Measurements from ENCODE around the gene ITGAV. TPM values are rescaled to one million over a fixed set of nuclear protein-coding genes. Genes with fewer than 3 reads are reported as not detected.

Gene ITGAV
- total RNA-seq, 1 experiment from 2014 or later, result 104 TPM

DNA sequence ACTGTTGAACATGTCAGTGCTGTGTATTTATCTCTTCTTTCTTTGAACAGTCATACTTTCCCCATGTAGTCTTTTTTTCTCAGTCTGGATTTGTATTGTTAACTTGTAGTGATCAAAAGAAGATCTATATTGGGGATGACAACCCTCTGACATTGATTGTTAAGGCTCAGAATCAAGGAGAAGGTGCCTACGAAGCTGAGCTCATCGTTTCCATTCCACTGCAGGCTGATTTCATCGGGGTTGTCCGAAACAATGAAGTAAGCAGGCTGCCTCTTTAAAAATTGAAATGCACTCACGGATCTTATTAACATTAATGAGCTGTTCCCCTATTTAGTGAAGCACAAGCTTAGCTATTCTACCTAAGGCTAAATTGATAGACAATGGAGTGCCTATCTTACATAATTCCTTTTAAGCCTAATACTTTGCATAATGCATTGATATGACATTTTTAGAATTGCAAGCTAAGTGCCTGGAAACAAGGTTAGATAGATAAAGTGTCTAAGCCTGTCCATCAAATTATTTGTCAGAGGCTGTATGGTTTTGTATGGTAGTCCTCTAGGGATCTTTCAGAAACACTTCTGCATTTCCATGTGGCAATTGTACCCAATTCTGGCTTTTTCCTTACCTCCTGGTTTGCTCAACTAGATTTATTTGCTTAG, 74.7 kb downstream of the ITGAV start:
- DNase-seq (ENCODE audit: low read depth), result no peak

DNA sequence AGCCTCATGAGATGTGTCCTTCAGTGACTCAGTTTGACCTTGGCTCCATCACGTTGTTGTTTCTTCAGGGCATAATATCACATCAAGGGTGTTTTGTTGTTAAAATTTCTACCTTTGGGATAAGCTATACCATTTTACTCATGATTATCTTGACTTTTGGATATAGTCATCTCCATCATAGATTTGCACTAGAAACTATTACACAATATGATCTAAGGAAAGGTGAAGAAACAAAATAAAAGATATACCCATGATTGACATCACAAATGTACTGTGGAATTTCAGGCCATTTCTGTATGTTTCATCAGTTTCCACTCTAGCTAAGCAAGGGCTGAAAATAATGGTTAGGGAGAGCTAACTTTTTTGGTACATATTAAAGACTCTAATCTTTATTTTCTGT, 79.3 kb downstream of the ITGAV start:
- no peak for DNase-seq (ENCODE audit: low read depth)

DNA sequence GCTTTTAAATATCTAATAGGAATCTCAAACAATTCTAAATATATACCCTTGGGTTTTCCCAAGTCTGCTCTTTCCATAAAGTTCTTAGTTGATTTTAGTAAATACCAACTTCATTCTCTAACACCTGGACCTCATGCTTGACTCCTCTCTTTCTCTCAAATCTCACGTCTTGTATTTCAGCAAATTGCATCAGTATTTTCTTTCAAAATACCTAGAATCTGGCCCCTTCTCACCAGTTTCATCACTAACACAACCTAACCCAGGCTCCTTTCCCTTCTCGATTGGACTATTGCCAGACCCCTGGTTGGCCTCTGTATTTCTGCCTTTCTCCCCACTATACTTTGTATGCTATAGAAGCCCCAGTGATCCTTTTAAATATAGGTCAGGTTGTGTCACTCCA, 81.0 kb downstream of the ITGAV start:
- DNase-seq (ENCODE audit: low read depth), result no peak

DNA sequence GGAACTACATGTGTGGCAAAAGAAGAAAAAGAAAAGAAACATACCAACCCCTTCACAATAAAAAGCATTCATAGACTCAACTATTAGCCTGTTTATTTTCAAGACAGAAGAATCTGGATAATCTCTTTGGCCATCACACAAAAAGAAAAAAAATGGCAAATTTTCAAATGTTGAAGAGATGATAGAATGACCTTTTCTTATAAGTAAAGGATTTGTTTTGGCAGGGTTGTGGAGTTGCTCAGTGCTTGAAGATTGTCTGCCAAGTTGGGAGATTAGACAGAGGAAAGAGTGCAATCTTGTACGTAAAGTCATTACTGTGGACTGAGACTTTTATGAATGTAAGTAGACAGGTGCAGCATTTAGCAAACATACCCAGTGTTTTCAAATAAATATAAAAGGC, 85.5 kb downstream of the ITGAV start:
- DNase-seq (ENCODE audit: low read depth), result no peak

DNA sequence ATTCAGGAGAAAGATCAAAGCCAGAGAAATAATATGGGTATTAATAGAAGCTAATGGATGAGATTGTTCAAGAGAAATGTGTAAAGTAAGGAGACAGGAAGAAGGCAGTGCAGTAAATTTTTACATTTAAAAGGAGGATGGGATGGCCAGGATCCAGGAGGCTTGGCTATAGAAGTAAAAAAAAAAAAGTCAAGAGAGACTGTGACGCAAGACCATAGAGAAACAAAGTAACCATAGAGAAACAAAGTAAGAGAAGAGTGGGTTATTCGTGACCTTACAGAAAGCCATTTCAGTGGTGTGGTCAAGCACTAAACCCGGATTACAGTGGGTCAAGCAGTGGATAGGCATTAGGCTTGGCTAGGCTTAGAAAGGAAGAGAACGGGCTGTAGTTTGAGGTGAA, 93.5 kb downstream of the ITGAV start:
- DNase-seq (ENCODE audit: low read depth), result no peak

DNA sequence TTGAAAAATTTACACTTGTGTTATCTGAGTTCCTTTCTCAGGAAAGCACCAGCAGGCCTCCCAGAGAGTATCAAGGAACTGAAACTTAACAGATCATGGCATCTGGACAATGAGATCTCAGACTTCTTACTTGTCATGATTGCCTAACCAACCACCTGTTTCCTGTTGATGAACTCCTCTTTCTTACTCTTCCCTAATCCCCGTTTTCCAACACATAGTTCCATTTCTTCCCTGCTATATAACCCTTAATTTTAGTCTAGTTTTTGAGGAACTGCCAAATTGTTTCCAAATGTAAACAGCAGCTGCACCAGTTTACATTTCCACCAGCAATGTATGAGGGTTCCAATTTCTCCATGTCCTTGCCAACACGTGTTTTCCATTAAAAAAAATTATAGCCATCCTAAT, 98.0 kb downstream of the ITGAV start:
- peak; percentile 79 for DNase-seq (ENCODE audit: low read depth)

DNA sequence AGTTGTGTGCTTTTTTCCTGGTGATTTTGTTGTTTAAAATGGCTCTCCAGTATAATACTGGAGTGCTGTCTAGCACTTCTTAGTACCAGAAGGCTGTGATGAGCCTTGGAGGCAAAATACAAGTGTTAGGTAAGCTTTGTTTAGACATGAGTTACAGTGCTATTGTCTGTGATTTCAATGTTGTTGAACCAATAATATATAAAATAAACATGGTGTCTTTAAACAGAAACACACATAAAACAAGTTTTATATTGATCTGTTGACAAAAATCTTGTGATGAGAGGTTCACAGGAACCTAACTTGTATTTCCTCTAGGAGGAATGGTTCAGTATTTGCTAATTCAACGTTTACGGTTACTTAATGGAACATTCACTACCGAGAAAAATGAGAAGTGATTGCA, 99.0 kb downstream of the ITGAV start:
- DNase-seq (ENCODE audit: low read depth), result no peak

DNA sequence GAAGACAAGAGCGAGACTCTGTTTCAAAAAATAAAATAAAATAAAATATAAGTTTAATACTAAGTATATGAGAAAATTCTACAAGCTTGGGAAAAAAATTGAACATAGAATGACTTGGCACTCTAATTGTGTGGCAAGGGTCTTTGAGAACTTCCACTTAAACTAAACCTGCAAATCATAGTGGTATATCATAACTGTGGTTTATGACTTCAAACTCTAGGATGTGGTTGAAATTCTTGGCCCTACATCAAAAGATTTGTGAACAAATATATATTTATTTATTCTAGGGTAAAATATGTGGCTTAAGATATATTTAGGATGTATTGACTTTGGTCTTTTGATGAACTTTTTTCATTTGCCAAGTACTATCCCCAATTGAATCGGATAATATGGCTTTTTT, 100.9 kb downstream of the ITGAV start:
- peak; percentile 24 for DNase-seq (ENCODE audit: low read depth)

DNA sequence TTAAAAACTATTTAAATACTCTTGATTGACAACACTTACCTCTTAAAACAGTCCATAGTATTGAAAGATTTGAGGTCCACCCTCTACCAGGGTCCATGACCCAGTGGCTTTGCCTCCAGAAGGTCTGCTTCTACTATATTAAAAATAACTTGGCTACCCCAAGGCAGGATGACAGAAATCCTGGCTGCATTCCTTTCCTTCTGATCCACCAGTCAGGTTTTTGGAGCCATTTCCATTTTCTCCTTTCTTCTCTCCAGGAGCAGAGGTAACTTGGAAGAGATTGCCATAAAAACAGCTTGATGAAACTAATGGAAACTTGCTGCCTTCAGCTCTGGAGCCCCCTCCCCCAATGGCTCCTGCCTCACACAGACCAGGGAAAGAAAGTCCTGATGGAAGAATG, 101.4 kb downstream of the ITGAV start:
- no peak for DNase-seq (ENCODE audit: low read depth)

DNA sequence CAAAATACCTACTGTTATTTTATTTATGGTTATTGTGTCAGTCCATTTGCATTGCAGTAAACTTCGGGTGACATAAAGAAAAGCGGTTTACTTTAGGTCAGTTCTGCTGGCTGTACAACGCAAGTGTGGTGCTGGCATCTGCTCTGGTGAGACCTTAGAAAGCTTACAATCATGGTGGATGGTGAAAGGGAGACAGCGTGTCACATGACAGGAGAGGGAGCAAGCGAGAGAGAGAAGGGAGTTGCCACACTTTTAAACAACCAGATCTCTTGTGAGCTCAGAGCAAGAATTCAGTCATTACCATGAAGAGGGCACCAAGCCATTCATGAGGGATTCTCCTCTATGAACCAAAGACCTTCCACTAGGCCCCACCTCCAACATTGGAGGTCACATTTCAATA, 102.0 kb downstream of the ITGAV start:
- DNase-seq (ENCODE audit: low read depth), result no peak

DNA sequence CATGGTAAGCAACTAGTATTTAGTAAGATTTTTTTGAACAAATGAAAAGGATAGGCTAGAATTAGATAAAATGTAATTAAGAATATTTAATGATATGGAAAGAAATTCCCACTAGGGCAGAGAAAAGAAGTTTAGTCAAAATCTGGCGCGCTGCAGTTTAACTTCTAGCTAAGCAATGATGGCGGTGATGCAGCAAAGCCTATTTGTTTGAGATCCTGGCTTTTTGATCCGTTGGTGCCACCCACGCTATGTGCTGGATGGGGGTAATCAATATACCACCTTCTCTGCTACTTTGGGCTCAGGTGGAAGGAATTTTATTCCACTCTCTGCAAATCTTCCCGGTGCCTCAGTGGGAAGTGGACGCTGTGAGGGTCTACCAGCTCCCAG, 103.6 kb downstream of the ITGAV start:
- DNase-seq (ENCODE audit: low read depth), result no peak

DNA sequence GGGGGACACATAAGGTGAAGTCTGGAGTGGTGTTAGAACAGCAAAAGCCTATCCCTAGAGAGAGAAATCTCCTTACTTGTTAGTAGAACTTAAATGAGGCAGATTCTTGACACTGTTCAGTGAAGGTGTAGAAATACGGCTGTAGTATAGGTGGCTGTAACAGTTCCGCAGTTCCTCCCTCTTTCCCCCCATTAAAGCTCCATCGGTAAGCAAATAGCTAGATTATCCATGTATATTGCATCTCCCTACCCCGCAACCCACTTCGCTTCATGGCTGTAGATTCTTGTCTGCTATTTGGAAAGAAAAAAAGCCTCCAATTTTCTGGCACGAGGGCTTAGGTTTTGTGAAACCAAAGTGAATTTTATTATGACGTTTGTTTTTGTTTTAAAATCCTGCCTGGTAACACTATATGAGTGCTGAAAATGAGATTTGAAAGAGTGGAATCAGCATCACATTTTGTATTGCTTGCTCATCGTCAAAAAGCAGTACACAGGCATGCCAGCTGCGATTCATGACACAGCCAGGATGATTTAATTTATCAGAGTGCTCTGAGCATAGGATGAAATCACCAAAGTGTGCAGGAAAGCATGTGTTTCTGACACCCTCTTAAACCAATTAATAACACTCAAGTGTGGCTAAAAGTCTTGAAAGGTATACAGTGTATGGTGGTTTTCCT, 105.4 kb downstream of the ITGAV start:
- peak; percentile 75 for DNase-seq (ENCODE audit: low read depth)

DNA sequence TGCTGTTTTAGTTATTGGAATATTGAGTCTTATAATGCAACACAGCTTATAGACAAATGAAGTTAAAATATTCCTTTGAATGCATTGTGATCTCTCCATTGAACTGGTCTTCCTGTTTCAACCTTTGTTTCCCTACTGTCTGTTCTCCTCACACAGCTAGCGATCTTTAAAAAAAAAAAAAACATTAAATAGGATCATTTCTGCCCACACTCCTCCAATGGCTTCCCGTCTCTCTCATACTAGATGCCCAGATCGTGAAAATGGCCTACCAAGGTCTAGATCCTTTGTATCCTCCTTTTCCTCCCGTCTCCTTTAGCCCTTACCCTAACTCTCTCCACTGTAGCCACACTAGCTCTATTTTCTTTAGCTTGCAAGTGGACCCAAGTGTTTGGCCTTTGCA, 106.4 kb downstream of the ITGAV start:
- DNase-seq (ENCODE audit: low read depth), result no peak

DNA sequence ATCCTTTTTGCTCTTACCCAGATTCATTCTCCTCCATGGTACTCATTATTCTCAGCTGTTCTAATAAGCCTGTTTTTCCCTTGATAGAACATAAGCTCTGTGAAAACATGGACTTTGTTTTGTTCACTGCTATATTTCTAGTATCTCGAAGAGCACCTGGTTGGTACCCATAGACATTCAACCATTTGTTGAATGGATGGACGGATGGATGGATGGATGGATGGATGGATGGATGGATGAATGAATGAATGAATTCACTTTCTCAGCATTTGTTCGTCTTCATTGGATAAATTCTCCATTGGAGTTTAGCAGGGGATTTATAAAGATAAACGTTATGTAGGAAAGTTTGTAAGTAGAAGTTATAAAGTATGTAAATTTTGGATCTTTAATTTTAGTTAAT, 106.9 kb downstream of the ITGAV start:
- no peak for DNase-seq (ENCODE audit: low read depth)

DNA sequence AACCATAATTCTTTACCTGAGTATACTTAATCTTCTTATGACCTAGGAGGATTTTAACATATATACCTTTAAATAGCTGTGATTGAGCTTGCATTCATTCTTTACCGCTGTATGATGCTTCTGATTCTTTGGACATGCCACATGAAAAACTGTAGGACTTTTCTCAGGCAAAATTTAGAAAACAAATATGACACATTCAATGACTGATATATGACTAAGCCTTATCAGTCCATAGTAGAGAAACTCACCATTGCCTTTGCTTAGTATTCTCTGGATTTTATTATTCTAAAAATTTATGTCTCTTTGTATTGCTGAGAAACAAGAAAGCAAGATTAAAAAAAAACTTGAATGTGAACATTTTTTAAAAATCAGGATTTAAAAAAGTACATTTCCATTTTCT, 107.7 kb downstream of the ITGAV start:
- peak; percentile 49 for DNase-seq (ENCODE audit: low read depth)

DNA sequence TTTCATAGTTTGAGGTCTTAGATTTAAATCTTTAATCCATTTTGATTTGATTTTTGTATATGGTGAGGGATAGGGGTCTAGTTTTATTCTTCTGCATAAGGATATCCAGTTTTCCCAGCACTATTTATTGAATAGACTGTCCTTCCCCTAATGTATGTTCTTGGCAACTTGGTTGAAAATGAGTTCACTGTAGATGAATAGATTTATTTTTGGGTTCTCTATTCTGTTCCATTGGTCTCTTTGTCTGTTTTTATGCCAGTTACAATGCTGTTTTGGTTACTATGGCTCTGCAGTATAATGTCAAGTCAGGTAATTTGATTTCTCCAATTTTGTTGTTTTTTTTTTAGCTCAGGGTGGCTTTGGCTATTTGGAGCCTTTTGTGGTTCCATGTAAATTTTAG, 109.9 kb downstream of the ITGAV start:
- DNase-seq (ENCODE audit: low read depth), result no peak

DNA sequence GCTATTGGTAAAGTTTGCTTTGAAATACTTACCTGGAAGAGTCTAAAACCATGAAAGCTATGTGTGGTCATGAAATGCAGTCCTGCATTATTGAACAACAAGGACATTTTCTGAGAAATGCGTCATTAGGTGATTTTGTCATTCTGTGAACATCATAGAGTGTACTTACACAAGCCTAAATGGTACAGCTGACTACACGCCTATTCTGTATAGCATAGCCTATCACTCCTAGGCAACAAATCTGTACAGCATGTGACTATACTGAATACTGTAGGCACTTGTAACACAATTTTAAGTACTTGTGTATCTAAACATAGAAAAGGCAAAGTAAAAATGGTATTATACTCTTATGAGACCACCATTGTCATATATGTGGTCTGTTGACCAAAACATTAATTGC, 112.2 kb downstream of the ITGAV start:
- DNase-seq (ENCODE audit: low read depth), result no peak

DNA sequence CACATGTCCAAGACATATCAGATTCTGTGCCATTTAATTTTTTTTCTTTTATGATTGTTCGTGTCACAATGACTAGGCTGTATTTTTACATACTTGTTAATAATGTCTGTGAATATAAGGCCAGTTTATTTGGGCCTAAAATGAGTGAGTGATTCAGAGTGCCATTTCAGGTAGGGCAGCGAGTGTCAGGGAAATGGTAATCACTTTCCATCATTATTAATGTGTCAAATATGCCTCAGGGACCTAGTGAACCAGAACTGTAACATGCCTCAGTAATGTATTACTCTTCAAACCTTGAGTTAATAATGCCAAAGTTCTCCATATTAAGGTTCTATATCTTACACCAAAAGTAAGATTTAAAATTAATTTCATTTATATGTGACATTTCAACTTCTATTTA, 112.6 kb downstream of the ITGAV start:
- DNase-seq (ENCODE audit: low read depth), result no peak

DNA sequence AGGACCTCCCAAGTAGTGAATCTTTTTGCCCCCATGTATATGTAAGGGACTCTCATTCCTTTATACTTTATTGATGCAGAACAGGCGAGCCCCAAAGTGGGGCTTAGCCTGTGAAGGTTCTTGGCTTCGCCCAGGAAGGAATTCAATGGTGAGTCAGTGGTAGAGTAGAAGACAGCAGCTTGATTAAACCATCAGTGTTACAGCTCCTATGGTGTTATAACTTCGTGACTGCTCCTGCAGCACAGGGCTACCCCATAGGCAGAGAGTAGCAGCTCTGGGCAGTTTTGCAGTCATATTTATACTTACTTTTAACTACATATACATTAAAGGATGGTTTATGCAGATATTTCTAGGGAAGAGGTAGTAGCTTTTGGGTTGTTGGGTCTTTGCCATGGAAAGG, 115.0 kb downstream of the ITGAV start:
- DNase-seq (ENCODE audit: low read depth), result no peak

DNA sequence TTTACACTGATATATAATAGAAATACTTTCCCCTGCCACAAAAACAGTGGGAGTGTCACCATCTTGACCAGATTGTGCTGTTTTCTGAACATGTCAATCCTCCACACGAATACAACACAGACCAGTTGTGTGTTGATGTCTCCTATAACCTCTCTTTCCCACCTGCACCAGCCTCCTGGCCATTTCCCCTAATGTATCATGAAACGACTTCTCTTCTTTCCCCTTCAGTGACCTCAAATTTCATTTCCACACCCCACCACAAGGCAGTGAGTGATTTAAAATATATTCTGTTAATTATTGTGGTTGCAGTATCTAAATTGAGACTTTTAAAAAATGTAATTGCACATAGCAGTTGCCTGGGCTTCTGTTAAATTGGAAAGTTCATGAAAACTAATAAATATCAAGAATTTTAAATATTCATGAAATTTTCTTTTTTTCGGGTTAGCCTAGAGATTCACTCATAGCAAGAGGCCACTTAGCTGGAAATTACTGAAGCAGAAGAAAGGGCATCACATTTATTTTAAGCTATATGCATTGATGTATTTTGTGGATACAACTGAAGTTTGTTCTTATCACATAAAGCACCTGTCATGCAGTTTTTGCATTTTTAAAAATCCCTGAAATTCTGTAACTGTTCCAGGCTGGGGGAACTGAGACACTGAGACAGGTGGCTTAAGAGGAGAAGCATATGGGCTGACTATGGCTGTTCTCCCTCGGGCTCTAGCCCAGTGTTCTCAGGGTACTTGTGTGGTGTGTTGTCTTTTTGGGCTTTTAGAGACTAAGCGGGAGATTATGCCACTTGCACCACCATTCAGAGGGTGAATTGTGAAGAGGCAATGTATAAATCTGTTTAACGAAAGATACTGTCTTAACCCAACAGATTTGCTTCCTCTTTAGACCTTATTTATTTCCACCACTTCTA, 119.9 kb downstream of the ITGAV start:
- DNase-seq (ENCODE audit: low read depth), result no peak

DNA sequence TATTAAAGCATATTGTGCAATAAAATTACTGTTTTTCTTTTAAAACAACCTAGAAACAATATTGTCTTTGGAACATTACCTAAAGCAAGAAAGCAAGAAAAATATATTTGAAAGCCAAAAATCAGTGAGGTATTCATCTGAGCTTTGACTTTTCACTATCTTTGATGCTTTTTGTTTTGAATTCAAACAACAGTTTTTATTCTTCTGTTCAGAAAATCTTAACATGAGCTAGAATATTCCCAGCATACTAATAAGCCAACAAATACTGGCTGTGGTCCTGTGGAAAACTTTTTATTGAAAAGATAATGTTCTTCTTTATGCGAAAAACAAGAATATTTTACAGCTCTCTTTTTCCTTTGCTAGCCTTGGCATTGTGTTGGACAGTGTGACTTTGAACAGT, 123.8 kb downstream of the ITGAV start:
- DNase-seq (ENCODE audit: low read depth), result no peak

DNA sequence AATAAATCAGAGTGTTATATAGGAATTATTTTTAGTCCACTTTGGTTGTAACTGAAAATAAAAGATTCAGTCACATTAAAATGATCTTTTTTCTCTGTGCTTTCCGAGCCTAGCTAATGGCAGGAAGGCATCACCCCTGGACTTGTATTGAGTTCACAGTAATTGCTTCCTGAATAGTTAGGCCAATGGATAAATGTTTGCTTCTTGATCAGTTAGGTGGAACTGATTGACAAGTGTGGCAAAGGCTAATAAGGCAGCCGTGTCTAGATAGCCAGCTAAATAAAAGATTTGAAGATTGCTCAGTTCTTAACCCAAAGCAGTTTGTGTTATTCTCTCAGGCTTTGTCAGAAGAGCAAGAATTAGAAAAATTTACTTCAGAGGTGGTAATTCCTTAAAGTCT, 124.8 kb downstream of the ITGAV start:
- DNase-seq (ENCODE audit: low read depth), result no peak

DNA sequence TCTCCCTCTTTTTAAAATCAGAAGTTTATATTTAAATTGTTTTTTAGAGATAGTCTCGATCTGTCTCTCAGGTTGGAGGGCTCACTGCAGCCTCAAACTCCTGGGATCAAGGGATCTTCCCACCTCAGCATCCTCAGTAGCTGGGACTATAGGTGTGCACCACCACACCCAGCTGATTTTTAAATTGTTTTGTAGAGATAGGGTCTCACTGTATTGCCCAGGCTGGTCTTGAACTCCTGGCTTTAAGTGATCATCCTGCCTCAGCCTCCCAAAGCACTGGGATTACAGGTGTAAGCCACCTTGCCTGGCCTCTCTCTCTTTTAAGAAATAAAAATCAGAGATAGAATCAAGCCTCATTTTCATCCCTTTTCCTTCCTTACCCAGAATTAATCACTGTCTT, 126.1 kb downstream of the ITGAV start:
- no peak for DNase-seq (ENCODE audit: low read depth)
